SK-N-SH (cell line): ENCODE data around the gene RPL26. TPM values are rescaled to one million over a fixed set of nuclear protein-coding genes. Genes with fewer than 3 reads are reported as not detected.
A peak's percentile ranks its signal among the peaks of the same experiment; 100 is the strongest.

Experiments
- CTCF ChIA-PET: fragments of 300-600, 350-600 bp; formaldehyde crosslinking; extraction: SDS; loops from one replicate; lab custom pipeline; 2021; lab: Yijun Ruan, JAX
- POLR2A ChIA-PET: fragments of 350-600 bp; sonication (Branson Sonifier 250); formaldehyde crosslinking; extraction: SDS; loops from one replicate; lab custom pipeline; 2020; ENCODE audit warnings: antibody characterized with exemption, inconsistent platforms; lab: Yijun Ruan, JAX
- DNase-seq: peaks from one replicate; pipeline ENCODE4 v3.0.0; 2012
- H2AFZ ChIP-seq: fragments of 200-600 bp; sonication (generic); 2 replicates; pipeline ENCODE4 v1.8.1; 2016; ENCODE audit warnings: antibody characterized with exemption, mild to moderate bottlenecking, low read depth
- H3F3A ChIP-seq: fragments of 200-600 bp; sonication (generic); replicated peaks from 2 replicates; pipeline ENCODE3; 2016; ENCODE audit warnings: antibody characterized with exemption, mild to moderate bottlenecking; ENCODE audit not compliant: insufficient read depth
- H3K27ac ChIP-seq, 2 experiments: fragments of 200-500 bp in 1 of 2; fragments of 200-600 bp in 1 of 2; sonication (Bioruptor generic) in 1 of 2; sonication (generic), shearing (Covaris generic) in 1 of 2; 2 replicates each; pipeline versions ENCODE4 v1.5.1 to v1.6.1; 2014 to 2016; ENCODE audit warnings: low read depth in 2 of 2, inconsistent platforms in 1 of 2, low read length in 1 of 2, mild to moderate bottlenecking in 1 of 2, mixed read lengths in 1 of 2
- H3K27me3 ChIP-seq: fragments of 200-600 bp; sonication (generic), shearing (Covaris generic); 2 replicates; pipeline ENCODE4 v1.6.1; 2016; ENCODE audit warnings: mixed run types; ENCODE audit not compliant: insufficient read depth
- H3K36me3 ChIP-seq, 2 experiments: fragments of 200-500 bp in 1 of 2; fragments of 200-600 bp in 1 of 2; sonication (Bioruptor generic) in 1 of 2; sonication (generic) in 1 of 2; replicated peaks in 1 of 2; 2 replicates each; pipeline versions ENCODE3 to v1.5.1; 2014 to 2016; ENCODE audit warnings: low read length in 1 of 2, mild to moderate bottlenecking in 1 of 2; ENCODE audit not compliant: insufficient read depth in 2 of 2, control insufficient read depth in 1 of 2
- H3K4me1 ChIP-seq, 2 experiments: fragments of 200-500 bp in 1 of 2; fragments of 200-600 bp in 1 of 2; sonication (Bioruptor generic) in 1 of 2; sonication (generic), shearing (Covaris generic) in 1 of 2; 2 replicates each; pipeline versions ENCODE4 v1.5.1 to v1.6.1; 2014 to 2016; ENCODE audit warnings: low read depth in 1 of 2, low read length in 1 of 2, mixed run types in 1 of 2; ENCODE audit not compliant: insufficient read depth in 2 of 2, control insufficient read depth in 1 of 2
- H3K4me2 ChIP-seq: fragments of 200-600 bp; sonication (generic), shearing (Covaris generic); 2 replicates; pipeline ENCODE4 v1.6.1; 2017; ENCODE audit warnings: mixed run types
- H3K4me3 ChIP-seq, 2 experiments: fragments of 200-500 bp in 1 of 2; fragments of 200-600 bp in 1 of 2; sonication (Bioruptor generic) in 1 of 2; sonication (generic), shearing (Covaris generic) in 1 of 2; 2 replicates each; pipeline versions ENCODE4 v1.5.1 to v1.8.1; 2014 to 2016; ENCODE audit warnings: low read depth in 2 of 2, inconsistent platforms in 1 of 2, low read length in 1 of 2, mild to moderate bottlenecking in 1 of 2, mixed read lengths in 1 of 2, moderate library complexity in 1 of 2
- H3K79me2 ChIP-seq: fragments of 200-600 bp; sonication (generic); 2 replicates; pipeline ENCODE4 v1.8.1; 2017; ENCODE audit warnings: mild to moderate bottlenecking; ENCODE audit not compliant: insufficient read depth
- H3K9ac ChIP-seq: fragments of 200-600 bp; sonication (generic); 2 replicates; pipeline ENCODE4 v1.6.1; 2017; ENCODE audit warnings: mixed run types
- H3K9me2 ChIP-seq: fragments of 200-600 bp; sonication (generic); 2 replicates; pipeline ENCODE4 v1.6.1; 2017; ENCODE audit warnings: mixed run types
- H3K9me3 ChIP-seq: fragments of 200-600 bp; sonication (generic); 2 replicates; pipeline ENCODE4 v1.6.1; 2017; ENCODE audit warnings: mixed run types, mild to moderate bottlenecking, moderate library complexity
- H4K20me1 ChIP-seq: fragments of 200-600 bp; sonication (generic); 2 replicates; pipeline ENCODE4 v1.6.1; 2017; ENCODE audit warnings: mild to moderate bottlenecking, mixed run types; ENCODE audit not compliant: insufficient read depth
- CTCF ChIP-seq: fragments of 200-600 bp; sonication (generic); IDR thresholded peaks from 2 replicates; pipeline ENCODE4 v1.6.1; 2017; ENCODE audit warnings: antibody characterized with exemption, mild to moderate bottlenecking, moderate library complexity
- JUND ChIP-seq: IDR thresholded peaks from 2 replicates; pipeline ENCODE4 v1.4.0; 2012
- MEF2A ChIP-seq: IDR thresholded peaks from 2 replicates; pipeline ENCODE4 v1.4.0; 2012; ENCODE audit warnings: low read depth, borderline replicate concordance
- RAD21 ChIP-seq: IDR thresholded peaks from 2 replicates; pipeline ENCODE4 v1.6.1; 2012; ENCODE audit warnings: mild to moderate bottlenecking, low read length
- REST ChIP-seq: IDR thresholded peaks from 2 replicates; pipeline ENCODE4 v1.6.1; 2012; ENCODE audit warnings: mild to moderate bottlenecking, low read depth, low read length, moderate library complexity
- SMC3 ChIP-seq: IDR thresholded peaks from 2 replicates; pipeline ENCODE4 v1.6.1; 2012; ENCODE audit warnings: low read depth, low read length, improper control_type of control experiment
- TAF1 ChIP-seq: IDR thresholded peaks from 2 replicates; pipeline ENCODE4 v1.6.1; 2012; ENCODE audit warnings: low read depth, mild to moderate bottlenecking, low read length, moderate library complexity, borderline replicate concordance
- TCF12 ChIP-seq: IDR thresholded peaks from 2 replicates; pipeline ENCODE4 v1.4.0; 2012
- TEAD4 ChIP-seq: IDR thresholded peaks from 2 replicates; pipeline ENCODE4 v1.4.0; 2012; ENCODE audit warnings: mild to moderate bottlenecking, borderline replicate concordance; ENCODE audit not compliant: insufficient read depth
- ZBTB33 ChIP-seq: IDR thresholded peaks from 2 replicates; pipeline ENCODE4 v1.4.0; 2012; ENCODE audit warnings: low read depth, borderline replicate concordance
- WGBS: methylation state at CpG from one replicate; pipeline ENCODE4 v1.1.6; 2017; ENCODE audit warnings: low lambda C conversion rate; 5-methylcytosine and 5-hydroxymethylcytosine counted together
- polyA plus RNA-seq, 3 experiments: library from polyadenylated mRNA; depleted of rRNA; stranded (reverse); fragments of >200 nt; gene quantifications; 2 replicates each; pipeline ENCODE4 v1.2.3, GENCODE V29; 2012

Gene RPL26
- polyA plus RNA-seq, 1 of the 3 experiments (the other 2 are of a cell fraction), result 4,770 TPM

- Histone ChIP-seq H3K4me3 (peak overlapping the region in 1 of 2 experiments; percentile 48; a peak in 1 of 4 replicates), H4K20me1 (no peaks in the 10 kb centered on the region), H3K27ac (no peak overlapping the region), H3K9me2 (no peaks in the 10 kb centered on the region), H3F3A (no peaks in the 10 kb centered on the region), H3K4me2 (peak overlapping the region; percentile 54), H2AFZ (peak overlapping the region; percentile 81), H3K36me3 (no peaks in the 10 kb centered on the region), H3K9me3 (no peaks in the 10 kb centered on the region), H3K4me1 (no peaks in the 10 kb centered on the region), H3K79me2 (no peaks in the 10 kb centered on the region), H3K27me3 (peaks cover 17% of the 10 kb centered on the region; the same call in 1 of the 2 replicates), H3K9ac (no peak overlapping the region)
- POLR2A ChIA-PET, result interaction anchor here (1.0 kb wide), 1 partner anchor 336 kb away, joined by 3 read pairs; no protein-coding TSS in a partner anchor
- CTCF ChIA-PET, result interaction anchor here (0.6 to 6.9 kb wide), 31 partner anchors 8 to 1529 kb away, joined by 3 to 82 read pairs (median 4); partner anchors contain the start of genes CCDC42, KRABD2 and MYH10
- peak; percentile 80 for DNase-seq
- 24% methylated on average over 17 of the region's 19 CpGs for WGBS
- TF ChIP-seq MEF2A (no peak), JUND (no peak), TEAD4 (no peak), TCF12 (no peak), ZBTB33 (no peak), RAD21 (peak; percentile 85), TAF1 (no peak), REST (0 out of 2 replicates have a peak, but pooled peaks have one; percentile 23), SMC3 (peak; percentile 94), CTCF (peak; percentile 84)
Measured at GRCh38 chr17:8409966-8410882, 27.2 kb upstream of the RPL26 start.
